Activated T-cell treated with anti-CD3 and anti-CD28 coated beads for 48 hours (primary cell): ENCODE measurements around the gene PALMD.

ENCODE experiments used
- DNase-seq: peaks from one replicate; pipeline ENCODE4 v3.0.0-alpha.2; 2020; ENCODE audit warnings: low read depth

Gene PALMD

GRCh38 chr1:99645699-99646531 is at the start of gene PALMD:
Gene PALMD (plus strand): TSS chr1:99646113. CDS start chr1:99646318, 205 bp downstream.
- DNase-seq, result no peak

- DNase-seq, result no peak
These were observed 47.0 kb upstream of the PALMD start for GRCh38 chr1:99598738-99599411.

GRCh38 chr1:99599678-99600175 is 46.2 kb upstream of the PALMD start:
- DNase-seq, result no peak

- DNase-seq, result no peak
These were observed 45.1 kb upstream of the PALMD start for GRCh38 chr1:99600782-99601181.

- no peak for DNase-seq
These were observed 44.7 kb upstream of the PALMD start for GRCh38 chr1:99601208-99601607.

GRCh38 chr1:99601709-99602403 is 44.1 kb upstream of the PALMD start:
- no peak for DNase-seq

- DNase-seq, result no peak
These were observed 43.4 kb upstream of the PALMD start for GRCh38 chr1:99602404-99602969.

GRCh38 chr1:99603699-99604560 is 42.0 kb upstream of the PALMD start:
- no peak for DNase-seq

- DNase-seq, result no peak
These were observed 39.6 kb upstream of the PALMD start for GRCh38 chr1:99606306-99606705.

- DNase-seq, result no peak
These were observed 38.3 kb upstream of the PALMD start for GRCh38 chr1:99607590-99607989.

- no peak for DNase-seq
These were observed 37.9 kb upstream of the PALMD start for GRCh38 chr1:99608058-99608457.

- no peak for DNase-seq
These were observed 32.2 kb upstream of the PALMD start for GRCh38 chr1:99613716-99614115.

GRCh38 chr1:99614728-99615127 is 31.2 kb upstream of the PALMD start:
- no peak for DNase-seq

GRCh38 chr1:99619583-99619982 is 26.3 kb upstream of the PALMD start:
- DNase-seq, result no peak

GRCh38 chr1:99621340-99621901 is 24.5 kb upstream of the PALMD start:
- DNase-seq, result no peak

GRCh38 chr1:99622702-99623347 is 23.1 kb upstream of the PALMD start:
- DNase-seq, result no peak

- no peak for DNase-seq
These were observed 22.4 kb upstream of the PALMD start for GRCh38 chr1:99623554-99623953.

GRCh38 chr1:99627615-99628014 is 18.3 kb upstream of the PALMD start:
- DNase-seq, result no peak

GRCh38 chr1:99629164-99629563 is 16.7 kb upstream of the PALMD start:
- DNase-seq, result no peak

GRCh38 chr1:99634971-99635624 is 10.8 kb upstream of the PALMD start:
- DNase-seq, result no peak
